HG02571 (cell line): ENCODE results near the gene CLOCK.

Experiments used
- ATAC-seq: cut with Tn5 transposase; IDR thresholded peaks from one replicate; pipeline ENCODE4 v1.9.1; 2021; ENCODE audit warnings: mild to moderate bottlenecking, moderate library complexity; ENCODE audit not compliant: unreplicated experiment

The CLOCK gene

GRCh38 chr4:55488716-55489115, 58.0 kb downstream of the CLOCK start:
- ATAC-seq, result no peak

DNA sequence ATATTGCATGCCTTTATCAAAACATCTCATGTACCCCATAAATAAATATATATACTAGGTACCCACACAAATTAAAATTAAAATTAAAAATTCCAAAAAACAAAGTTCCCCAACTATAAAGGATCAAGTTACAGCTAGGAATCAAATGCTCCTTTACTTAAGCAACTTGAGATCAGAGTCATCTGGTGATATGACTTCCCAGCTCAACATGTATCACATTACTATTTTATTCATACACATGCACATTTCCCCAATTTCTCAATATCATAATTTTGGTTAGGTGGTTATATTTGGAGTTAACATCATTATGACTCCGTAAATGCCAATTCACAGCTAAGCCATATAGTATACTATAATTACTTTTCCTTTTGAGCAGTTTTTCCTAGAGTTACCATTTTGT, 60.9 kb downstream of the CLOCK start:
- no peak for ATAC-seq

DNA sequence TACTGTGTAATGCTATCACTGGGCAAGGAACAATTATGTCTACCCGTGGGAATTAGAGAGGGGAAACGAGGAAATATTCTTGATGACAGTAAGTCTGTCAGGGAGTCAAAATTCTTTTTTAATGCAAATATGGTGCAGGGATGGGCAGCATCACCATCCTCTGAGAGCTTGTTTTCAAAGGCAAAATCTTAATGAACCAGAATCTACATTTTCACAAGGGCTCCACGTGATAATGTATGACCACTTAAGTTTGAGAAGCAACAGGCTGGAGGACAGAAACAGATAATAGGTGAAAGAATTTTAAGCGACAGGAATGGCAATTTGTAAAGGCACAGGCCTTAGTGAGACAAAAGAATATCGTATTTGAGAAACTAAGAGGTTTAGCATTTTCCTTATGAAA, 63.4 kb downstream of the CLOCK start:
- ATAC-seq, result no peak

- no peak for ATAC-seq
Observed at GRCh38 chr4:55475394-55476243, 71.1 kb downstream of the CLOCK start.

- no peak for ATAC-seq
Observed at GRCh38 chr4:55469979-55470378, 76.7 kb downstream of the CLOCK start.

GRCh38 chr4:55468724-55469123, 78.0 kb downstream of the CLOCK start:
- no peak for ATAC-seq

GRCh38 chr4:55466001-55466400, 80.7 kb downstream of the CLOCK start:
- ATAC-seq, result no peak

DNA sequence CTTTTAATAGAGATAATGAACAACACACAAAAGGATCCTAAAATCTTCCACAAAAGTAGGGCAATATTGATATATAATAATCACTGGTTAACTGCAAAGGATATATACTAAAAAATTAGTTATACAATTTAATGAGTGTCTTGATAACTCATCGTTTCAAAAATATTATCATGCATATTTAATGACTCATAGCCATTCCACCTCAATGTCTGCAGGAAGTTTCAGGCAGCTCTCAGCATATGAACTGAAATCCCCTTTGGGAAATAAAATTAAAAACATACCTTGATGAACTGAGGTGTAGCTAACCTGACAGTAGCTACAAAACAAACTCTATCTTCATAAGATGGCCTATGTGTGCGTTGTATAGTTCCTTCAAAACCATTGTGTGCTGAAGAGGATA, 88.1 kb downstream of the CLOCK start:
- no peak for ATAC-seq

DNA sequence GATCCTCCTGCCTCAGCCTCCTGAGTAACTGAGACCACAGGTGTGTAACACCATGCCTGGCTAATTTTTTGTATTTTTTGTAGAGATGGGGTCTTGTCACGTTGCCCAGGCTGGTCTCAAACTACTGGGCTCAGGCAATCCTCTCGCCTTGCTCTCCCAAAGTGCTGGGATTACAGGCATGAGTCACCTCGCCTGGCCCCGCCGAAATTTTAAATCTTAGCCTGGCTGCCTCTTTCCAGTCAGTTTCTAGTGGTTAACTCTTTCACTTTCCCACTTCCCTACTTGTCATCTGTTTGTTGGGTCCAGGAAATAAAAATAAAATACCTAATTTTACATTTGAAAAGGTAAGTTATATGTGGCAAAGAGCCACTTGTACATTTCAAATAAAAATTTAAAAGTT, 88.5 kb downstream of the CLOCK start:
- ATAC-seq, result no peak

GRCh38 chr4:55450566-55450965, 96.1 kb downstream of the CLOCK start:
- ATAC-seq, result no peak

DNA sequence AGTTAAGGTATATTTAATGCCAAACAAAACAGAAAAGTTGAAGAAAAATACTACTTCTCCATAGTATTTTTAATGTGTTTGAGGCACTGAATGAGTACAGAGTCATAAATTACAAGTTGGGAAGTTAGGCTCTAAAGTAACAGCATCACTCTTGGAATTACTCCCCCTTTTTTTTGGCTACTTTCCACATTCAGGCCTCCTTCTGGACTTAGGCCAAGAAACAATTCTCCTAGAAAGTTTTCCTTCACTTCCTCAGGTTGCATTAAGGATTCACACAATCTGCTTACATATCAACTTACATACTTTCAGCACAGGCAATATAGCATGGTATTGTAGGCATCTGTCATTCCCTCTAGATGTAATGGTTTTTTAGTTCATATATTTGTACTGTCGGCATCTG, 98.9 kb downstream of the CLOCK start:
- no peak for ATAC-seq

DNA sequence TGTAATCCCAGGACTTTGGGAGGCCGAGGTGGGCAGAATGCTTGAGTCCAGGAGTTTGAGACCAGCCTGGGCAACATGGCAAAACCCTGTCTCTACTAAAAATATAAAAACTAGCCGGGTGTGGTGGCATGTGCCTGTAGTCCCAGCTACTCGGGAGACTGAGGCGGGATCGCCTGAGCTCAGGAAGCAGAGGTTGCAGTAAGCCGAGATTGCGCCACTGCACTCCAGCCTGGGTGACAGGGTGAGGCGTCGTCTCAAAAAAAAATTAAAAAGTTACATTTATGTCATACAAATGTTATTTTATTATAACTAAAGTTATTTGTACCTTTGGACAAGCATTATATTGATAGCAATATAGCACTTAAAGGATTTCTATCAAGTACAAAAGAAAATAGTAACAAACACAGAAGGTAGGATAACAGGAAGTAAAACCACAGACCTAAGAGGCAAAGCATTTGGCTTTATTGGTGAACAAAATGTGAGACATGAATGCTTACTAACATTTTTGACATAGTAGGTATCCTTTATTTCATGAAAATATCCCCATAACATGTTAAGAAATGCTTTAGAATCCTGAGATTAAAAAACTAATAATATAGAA, 99.5 kb downstream of the CLOCK start:
- no peak for ATAC-seq

DNA sequence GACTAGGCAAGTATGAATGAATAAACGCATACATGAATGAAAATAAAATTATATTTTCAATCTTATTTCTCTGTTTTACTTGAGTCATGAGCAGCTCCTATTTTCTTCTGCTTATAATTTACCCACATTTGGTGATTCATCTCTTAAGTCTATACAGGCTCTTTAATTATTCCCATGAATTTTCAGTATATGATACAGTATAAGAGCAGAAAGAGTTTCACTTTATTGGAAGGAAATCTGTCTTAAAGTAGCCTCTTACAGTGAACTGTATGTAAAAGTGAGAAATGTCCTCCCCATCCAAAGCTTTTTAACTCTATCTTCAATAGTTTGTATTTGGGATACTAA, 100.2 kb downstream of the CLOCK start:
- ATAC-seq, result no peak

- ATAC-seq, result no peak
Observed at GRCh38 chr4:55445921-55446577, 100.7 kb downstream of the CLOCK start.

DNA sequence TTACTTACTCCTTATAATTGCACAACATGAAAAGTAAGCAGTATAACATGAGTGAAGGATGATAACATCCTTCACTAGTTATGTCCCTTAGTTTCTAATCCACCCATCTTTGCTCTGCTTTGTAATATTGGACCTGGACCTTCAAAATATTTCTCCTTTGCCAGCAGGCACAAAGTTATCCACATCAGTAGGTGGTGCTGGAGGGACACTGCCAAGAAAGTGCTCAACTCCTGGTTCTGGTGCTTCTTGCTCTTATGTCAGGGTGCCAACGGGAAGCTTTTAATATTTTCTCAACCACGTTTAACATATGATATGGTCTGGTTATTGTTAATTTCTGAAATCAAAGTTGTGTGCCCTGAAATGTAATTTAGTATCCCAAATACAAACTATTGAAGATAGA, 101.9 kb downstream of the CLOCK start:
- ATAC-seq, result no peak

DNA sequence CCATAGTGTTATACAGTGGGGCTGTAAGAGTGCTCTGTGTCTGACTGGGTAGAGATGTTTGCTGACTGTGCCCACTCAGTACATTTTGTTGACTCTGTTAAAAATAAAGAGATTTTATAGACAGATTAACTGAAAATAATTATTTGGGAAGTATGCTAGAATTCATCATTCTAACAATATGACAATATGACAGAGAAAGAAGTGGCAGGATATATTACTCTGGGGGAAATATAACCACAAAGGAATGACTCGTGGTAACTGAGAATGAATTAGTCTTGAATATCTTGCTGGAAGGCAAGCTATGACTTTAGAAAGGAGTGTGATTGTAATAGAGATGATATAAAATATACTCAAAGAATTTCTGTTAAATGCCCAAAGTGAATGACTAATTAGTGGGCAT, 104.2 kb downstream of the CLOCK start:
- no peak for ATAC-seq

DNA sequence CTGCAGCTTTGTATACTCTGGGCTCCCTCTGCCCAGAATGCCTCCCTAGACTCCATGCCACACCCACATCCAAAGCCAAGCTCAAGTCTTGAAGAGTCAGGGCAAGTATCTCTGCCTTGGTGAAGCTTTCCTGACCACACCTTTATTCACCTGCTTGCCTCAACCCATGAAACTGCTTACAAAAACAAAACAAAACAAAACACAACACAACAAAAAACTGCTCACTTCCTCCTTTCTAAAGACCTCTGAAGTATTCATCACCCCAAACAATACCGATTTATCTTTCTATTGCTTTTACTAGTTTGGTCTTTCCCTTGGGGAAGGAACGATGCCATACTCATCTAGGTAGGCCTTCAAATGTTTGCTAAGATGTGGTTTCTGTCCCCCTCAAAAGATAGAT, 105.9 kb downstream of the CLOCK start:
- no peak for ATAC-seq

GRCh38 chr4:55439023-55439422, 107.7 kb downstream of the CLOCK start:
- no peak for ATAC-seq

DNA sequence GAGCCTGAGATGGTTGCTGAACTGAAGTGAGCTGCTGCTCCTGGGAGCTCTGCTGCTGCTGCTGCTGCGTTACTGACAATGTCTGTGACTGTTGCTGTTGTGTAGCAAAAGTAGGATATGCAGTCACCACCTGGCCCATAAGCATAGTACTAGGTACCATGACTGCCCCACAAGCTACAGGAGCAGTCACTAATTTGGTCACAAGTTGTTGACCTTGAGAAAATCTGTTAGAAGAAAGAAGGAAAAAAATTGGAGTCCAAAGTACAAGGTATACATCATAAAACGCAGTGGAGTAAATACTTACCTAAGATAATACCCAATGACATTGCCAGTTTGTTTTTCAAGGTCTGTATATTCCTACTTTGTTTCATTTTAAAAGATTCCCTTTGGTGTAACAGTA, 108.4 kb downstream of the CLOCK start:
- ATAC-seq, result no peak

DNA sequence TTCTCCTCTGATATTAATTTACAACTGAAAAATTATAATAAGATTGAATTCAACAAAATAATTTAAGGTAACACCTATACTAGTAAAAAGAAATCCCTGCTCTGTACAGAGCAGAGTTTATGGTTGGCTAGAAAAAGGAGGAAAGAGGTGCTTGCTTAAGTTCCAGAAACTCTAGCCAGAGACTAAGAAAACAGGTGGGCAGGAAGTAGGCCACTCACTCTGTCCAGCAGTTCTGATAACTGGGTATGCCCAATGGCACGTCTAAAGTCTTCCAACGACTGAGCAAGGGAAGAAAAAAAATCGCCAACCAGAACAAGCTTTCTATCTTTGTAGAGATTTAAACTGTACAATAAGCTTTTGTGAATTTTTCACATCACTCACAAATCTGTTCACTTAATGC, 108.9 kb downstream of the CLOCK start:
- ATAC-seq, result no peak

DNA sequence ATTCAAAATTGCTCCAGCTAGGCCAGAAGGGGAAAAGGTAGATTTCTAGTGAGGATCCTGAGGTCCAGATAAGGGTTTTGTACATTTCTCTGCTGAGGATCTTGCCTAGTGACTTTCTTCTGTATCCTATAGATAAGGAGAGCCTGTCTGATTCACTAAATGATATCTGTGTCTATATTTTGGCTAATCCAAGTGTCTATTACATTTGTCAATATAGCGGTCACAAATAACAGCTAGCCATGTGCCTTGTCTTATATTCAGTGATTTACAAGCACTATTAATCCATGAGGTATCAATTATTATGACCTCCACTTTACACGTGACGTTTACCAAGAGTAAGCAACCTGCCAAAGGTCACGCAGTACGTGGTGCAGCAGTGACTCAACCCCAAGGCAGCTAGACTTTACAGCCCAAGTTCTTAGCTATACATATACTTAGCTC, 109.3 kb downstream of the CLOCK start:
- no peak for ATAC-seq

DNA sequence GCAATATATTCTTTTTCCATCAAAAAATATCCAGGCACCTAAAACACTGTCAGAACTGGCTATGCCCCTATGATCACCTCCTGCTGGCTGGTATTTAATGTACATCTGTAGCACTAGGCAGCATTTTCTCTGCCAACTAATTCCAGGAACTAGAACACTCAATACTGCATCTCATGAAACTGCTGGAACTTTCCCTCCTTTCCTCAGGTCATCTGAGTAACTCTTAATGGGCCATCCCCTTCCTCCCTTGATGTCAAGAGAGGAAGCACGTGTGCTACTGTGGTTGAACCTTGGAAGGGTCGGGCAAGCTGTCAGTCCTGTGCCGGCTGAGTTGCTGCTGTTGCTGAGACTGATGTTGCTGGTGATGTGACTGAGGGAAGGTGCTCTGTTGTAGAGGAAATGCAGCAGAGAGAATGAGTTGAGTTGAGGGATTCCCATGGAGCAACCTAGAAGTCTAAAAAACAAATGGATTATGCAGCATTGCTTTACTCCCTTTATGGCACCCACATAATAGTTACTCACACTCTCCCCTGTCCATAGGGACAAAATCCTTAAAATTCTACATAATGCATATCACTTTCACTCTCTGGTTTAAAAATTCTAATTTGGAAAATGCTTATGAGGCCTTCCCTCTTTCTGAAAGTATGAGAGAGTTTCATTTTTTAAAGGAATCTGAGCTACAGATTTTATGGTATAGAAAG, 111.4 kb downstream of the CLOCK start:
- peak; percentile 54 for ATAC-seq
